Transverse colon (tissue), 4 donors: ENCODE results near the gene PLEK2. TPM values are rescaled to one million over a fixed set of nuclear protein-coding genes. Genes with fewer than 3 reads are reported as not detected.

Experiments
- DNase-seq: peaks from one replicate; pipeline ENCODE4 v3.0.0-alpha.2; 2019
- H3K27ac ChIP-seq, 4 donors: fragments of 200-600 bp; sonication (generic); 2 replicates each; pipeline ENCODE4 v1.5.1; 2016 to 2018; ENCODE audit warnings: inconsistent platforms in 4 of 4
- H3K27me3 ChIP-seq: fragments of 200-600 bp; sonication (generic); 2 replicates; pipeline ENCODE4 v1.5.1; 2017; ENCODE audit warnings: inconsistent platforms
- H3K36me3 ChIP-seq, 4 donors: fragments of 200-600 bp; sonication (generic); 2 replicates each; pipeline ENCODE4 v1.5.1; 2017 to 2019; ENCODE audit warnings: inconsistent platforms in 4 of 4
- H3K4me1 ChIP-seq, 4 donors: fragments of 200-600 bp; sonication (generic); 2 replicates each; pipeline ENCODE4 v1.5.1; 2017 to 2020; ENCODE audit warnings: inconsistent platforms in 4 of 4
- H3K4me3 ChIP-seq, 4 donors: fragments of 200-600 bp; sonication (generic); 1 replicate in 1 of 4; 2 replicates in 3 of 4; pipeline versions ENCODE4 v1.5.1 to v1.6.1; 2017 to 2019; ENCODE audit warnings: inconsistent platforms in 4 of 4
- H3K9me3 ChIP-seq, 2 donors: fragments of 200-600 bp; sonication (generic); 2 replicates each; pipeline ENCODE4 v1.5.1; 2017 to 2019; ENCODE audit warnings: inconsistent platforms in 2 of 2
- EP300 ChIP-seq: sonication (generic); formaldehyde crosslinking; IDR thresholded peaks from one replicate; pipeline ENCODE4 v1.6.1; 2017; ENCODE audit warnings: antibody characterized with exemption, low read depth
- POLR2A ChIP-seq: fragments of 450-650 bp; IDR thresholded peaks from one replicate; pipeline ENCODE4 v1.6.1; 2016; ENCODE audit warnings: antibody characterized with exemption, mild to moderate bottlenecking, moderate library complexity
- POLR2AphosphoS5 ChIP-seq, 3 donors: sonication (generic); formaldehyde crosslinking; IDR thresholded peaks; one replicate each; pipeline ENCODE4 v1.6.1; 2016; ENCODE audit warnings: antibody characterized with exemption in 3 of 3
- WGBS, 2 donors: methylation state at CpG; one replicate each; pipeline ENCODE4 v1.1.5; 2018; ENCODE audit warnings: low coverage in 1 of 2; 5-methylcytosine and 5-hydroxymethylcytosine counted together
- in situ Hi-C, 4 donors: fragments of 200-750 bp; cut with MboI; loops; one replicate each; pipeline versions ENCODE4 v1.15.0 to v1.15.1; 2017; ENCODE audit warnings: low sequenced_read_pairs in 3 of 4, low pct_ligation_motif_present in 1 of 4, low pct_unique_long_range_greater_than_20kb in 1 of 4
- intact Hi-C: fragments of 100-400 bp; cut with DNase I; formaldehyde crosslinking; loops from one replicate; pipeline ENCODE4 v1.15.1; 2023; ENCODE audit warnings: low total_unique reads
- total RNA-seq, 4 donors: library from RNA; depleted of rRNA; stranded (reverse); fragments of >200 nt; gene quantifications; one replicate each; pipeline ENCODE4 v1.1.0, GENCODE V29; 2016
- TF ChIP-seq, protein P1 (sequence below), 5 experiments: fragments of 200-600 bp in 3 of 5; fragments of 450-650 bp in 2 of 5; sonication (generic) in 3 of 5; IDR thresholded peaks; 1 replicate in 2 of 5; 2 replicates in 3 of 5; pipeline ENCODE4 v1.5.1; 2016 to 2017; ENCODE audit warnings: antibody characterized with exemption in 5 of 5, inconsistent platforms in 3 of 5, mild to moderate bottlenecking in 2 of 5, moderate library complexity in 1 of 5

PLEK2 gene
- total RNA-seq, 4 donors from 2014 or later = 5.2 to 61.1 (median 28.9) TPM

GRCh38 chr14:67393689-67394088 is 18.3 kb downstream of the PLEK2 start:
- Histone ChIP-seq H3K4me1 (no peaks in the 10 kb centered on the region), H3K27me3 (no peaks in the 10 kb centered on the region), H3K36me3 (no peaks in the 10 kb centered on the region), H3K9me3 (no peaks in the 10 kb centered on the region), H3K4me3 (no peak overlapping the region), H3K27ac (no peak overlapping the region)
- 67 to 80% methylated on average over 1 to 6 of the region's 6 CpGs for WGBS, 2 donors
- in situ Hi-C loops (no loop called here), intact Hi-C loops (no loop called here)
- no peak for DNase-seq
- TF ChIP-seq POLR2AphosphoS5 (IDR thresholded peaks at IDR 0.05) (no peak), EP300 (no peak), POLR2A (no peak)
- TF ChIP-seq, protein P1, sequence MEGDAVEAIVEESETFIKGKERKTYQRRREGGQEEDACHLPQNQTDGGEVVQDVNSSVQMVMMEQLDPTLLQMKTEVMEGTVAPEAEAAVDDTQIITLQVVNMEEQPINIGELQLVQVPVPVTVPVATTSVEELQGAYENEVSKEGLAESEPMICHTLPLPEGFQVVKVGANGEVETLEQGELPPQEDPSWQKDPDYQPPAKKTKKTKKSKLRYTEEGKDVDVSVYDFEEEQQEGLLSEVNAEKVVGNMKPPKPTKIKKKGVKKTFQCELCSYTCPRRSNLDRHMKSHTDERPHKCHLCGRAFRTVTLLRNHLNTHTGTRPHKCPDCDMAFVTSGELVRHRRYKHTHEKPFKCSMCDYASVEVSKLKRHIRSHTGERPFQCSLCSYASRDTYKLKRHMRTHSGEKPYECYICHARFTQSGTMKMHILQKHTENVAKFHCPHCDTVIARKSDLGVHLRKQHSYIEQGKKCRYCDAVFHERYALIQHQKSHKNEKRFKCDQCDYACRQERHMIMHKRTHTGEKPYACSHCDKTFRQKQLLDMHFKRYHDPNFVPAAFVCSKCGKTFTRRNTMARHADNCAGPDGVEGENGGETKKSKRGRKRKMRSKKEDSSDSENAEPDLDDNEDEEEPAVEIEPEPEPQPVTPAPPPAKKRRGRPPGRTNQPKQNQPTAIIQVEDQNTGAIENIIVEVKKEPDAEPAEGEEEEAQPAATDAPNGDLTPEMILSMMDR (IDR thresholded peaks at IDR 0.05) = no peak

GRCh38 chr14:67392800-67393199 is 19.2 kb downstream of the PLEK2 start:
- in situ Hi-C loops (no loop called here), intact Hi-C loops (no loop called here)
- H3K9me3 ChIP-seq = no peaks in the 10 kb centered on the region
- no peaks in the 10 kb centered on the region for H3K27me3 ChIP-seq
- DNase-seq = no peak
- H3K4me3 ChIP-seq = no peak overlapping the region
- no peak for TF ChIP-seq POLR2AphosphoS5 (IDR thresholded peaks at IDR 0.05)
- TF ChIP-seq, protein P1 (IDR thresholded peaks at IDR 0.05) = no peak
- no peak for TF ChIP-seq EP300
- TF ChIP-seq POLR2A = no peak
- no peak overlapping the region for H3K27ac ChIP-seq
- no peaks in the 10 kb centered on the region for H3K36me3 ChIP-seq
- WGBS, 2 donors = 74% methylated on average over 8 of the region's 9 CpGs; no CpG with 5 or more reads in 1 of the 2 donors
- no peaks in the 10 kb centered on the region for H3K4me1 ChIP-seq

- intact Hi-C loops = no loop called here
- Histone ChIP-seq H3K4me3 (no peak overlapping the region), H3K9me3 (no peaks in the 10 kb centered on the region), H3K27me3 (no peaks in the 10 kb centered on the region), H3K4me1 (no peaks in the 10 kb centered on the region), H3K36me3 (no peaks in the 10 kb centered on the region), H3K27ac (no peak overlapping the region)
- WGBS, 2 donors = 86% methylated on average over 3 of the region's 3 CpGs; no CpG with 5 or more reads in 1 of the 2 donors
- in situ Hi-C loops = no loop called here
- TF ChIP-seq EP300 = no peak
- TF ChIP-seq POLR2AphosphoS5 (IDR thresholded peaks at IDR 0.05) = no peak
- TF ChIP-seq, protein P1 (IDR thresholded peaks at IDR 0.05) = no peak
- no peak for TF ChIP-seq POLR2A
- DNase-seq = no peak
These were observed 19.8 kb downstream of the PLEK2 start for GRCh38 chr14:67392123-67392522.

DNA sequence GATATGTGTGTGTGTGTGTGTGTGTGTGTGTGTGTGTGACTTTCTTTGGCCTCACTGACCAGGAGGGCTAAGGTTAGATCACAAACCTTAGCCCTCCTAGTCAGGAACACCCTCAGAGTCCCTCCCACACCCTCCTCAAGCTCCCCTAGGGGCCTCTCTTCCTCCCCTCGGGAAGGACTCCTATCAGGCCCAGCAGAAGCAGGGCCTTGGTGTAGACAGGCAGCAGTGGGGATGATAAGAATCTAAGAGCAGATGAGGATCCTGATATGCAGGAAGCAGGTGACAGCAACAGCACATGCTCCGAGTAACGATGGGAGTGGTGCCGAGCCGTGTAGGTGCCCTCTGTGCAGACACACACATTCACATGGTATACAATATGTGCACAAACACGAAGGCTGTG is 20.7 kb downstream of the PLEK2 start:
- in situ Hi-C loops = no loop called here
- H3K27ac ChIP-seq = no peak overlapping the region

More for the DNA sequence above, 20.7 kb downstream of the PLEK2 start:
- Histone ChIP-seq H3K36me3 (peaks cover 0 to 5% (median 0%) of the 10 kb centered on the region in 4 donors), H3K4me3 (no peak overlapping the region), H3K27me3 (no peaks in the 10 kb centered on the region), H3K4me1 (peaks cover 0 to 3% (median 0%) of the 10 kb centered on the region in 4 donors), H3K9me3 (no peaks in the 10 kb centered on the region)
- TF ChIP-seq, protein P1 (IDR thresholded peaks at IDR 0.05) = no peak
- TF ChIP-seq POLR2AphosphoS5 (IDR thresholded peaks at IDR 0.05) (no peak), EP300 (no peak), POLR2A (no peak)
- 82% methylated on average over 6 of the region's 6 CpGs; no CpG with 5 or more reads in 1 of the 2 donors for WGBS, 2 donors
- DNase-seq = no peak
- intact Hi-C loops = no loop called here
